ENCODE results near the gene MAP1LC3B2.

MAP1LC3B2 gene

DNA sequence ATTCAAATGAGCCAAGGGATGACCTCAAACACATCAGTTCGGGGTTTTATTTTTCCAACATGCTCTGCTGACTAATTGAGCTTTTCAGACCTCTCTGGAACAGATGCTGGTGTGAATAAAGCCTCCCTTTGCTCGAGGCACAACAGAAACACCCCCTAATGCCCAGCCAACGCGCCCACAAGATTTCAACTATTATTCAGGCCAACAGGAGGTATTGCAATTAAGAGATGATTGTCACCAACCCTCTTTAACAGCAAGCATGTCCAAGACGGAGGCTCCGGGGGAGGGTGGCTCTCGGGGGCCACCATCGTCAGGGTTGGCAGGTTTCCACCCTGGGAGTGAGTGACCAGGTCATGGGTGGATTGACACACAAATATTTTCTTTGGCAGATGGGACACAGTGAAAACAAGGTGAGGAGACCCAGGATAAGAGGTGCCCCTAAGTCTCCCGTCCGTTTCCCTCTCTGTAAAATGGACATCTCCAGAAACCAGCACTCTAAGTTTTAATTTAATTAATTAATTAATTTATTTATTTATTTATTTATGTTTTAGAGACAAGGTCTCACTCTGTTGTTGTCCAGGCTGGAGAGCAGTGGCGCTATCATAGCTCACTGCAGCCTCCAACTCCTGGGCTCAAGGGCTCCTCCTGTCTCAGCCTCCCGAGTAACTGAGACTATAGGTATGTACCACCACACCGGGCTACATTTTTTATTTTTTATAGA, 56.1 kb downstream of the MAP1LC3B2 start:
- no peak for DNase-seq (ENCODE audit: low spot score)

DNA sequence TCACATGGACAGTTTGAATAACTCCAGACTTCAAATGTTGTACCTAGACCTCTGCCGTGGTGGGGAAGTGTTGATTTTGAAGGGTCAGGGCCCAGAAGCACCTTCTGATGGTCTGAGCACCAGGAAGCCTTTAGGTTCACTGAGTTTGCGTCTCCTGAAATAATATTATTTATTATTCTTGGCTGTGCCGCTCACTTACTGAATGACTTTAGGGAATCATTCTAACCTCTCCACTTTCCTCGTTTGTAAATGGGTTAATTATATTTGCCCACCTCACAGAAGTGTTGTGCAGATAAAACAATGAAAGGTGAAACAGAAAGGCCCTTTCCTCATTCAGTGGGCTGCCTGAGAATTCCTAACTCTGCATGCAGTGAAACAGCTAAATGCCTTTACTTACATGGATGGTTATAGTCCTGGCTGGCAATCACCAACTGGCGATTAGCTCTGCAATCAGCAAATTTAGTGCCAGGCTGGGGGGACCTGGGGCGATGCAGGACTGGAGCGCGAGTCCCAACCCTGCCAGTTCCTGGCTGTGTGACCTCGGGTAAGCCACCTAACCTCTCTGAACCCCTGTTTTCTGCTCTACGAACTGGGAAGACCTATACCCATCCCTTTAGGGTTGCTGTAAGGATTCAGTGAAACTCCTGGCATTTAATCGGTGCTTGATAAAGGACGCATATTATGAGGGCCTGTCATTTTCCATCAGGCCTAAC, 57.5 kb downstream of the MAP1LC3B2 start:
- no peak for DNase-seq (ENCODE audit: low spot score)

DNA sequence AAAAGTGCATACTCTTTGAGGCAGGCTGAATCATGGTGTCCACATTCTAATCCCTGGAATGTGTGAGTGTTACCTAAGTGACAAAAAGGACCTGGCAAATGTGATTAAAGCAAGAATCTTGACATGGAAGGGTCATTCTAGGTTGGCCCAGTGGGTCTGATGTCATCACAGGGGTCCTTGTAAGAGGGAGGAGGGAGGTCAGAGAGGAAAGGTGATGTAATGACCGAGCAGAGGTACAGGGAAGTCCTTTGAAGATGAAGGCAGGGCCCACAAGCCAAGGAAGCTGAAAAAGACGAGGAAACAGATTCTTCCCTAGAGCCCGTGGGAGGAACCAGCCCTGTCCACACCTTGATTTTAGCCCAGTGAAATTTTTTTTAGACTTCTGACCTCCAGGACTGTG, 60.1 kb downstream of the MAP1LC3B2 start:
- DNase-seq (ENCODE audit: low spot score), result no peak

DNA sequence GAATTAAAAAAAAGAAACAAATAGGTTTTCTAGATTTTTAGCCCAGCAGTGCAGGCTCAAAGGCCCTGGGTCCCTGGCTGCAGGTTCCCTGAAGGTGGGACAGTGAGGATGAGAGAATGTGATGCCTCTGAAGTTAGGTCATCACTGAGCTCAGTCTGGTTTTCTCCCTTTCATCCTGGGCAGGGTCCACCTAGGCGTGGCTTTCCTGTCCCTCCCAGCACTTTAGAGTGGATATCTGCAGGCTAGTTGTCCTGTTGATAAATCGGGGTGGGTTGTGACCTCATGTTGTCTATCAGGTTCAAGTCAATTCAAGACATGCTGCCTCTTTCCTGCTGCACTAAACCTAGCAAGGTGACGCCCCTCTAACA, 60.9 kb downstream of the MAP1LC3B2 start:
- DNase-seq (ENCODE audit: low spot score), result no peak

DNA sequence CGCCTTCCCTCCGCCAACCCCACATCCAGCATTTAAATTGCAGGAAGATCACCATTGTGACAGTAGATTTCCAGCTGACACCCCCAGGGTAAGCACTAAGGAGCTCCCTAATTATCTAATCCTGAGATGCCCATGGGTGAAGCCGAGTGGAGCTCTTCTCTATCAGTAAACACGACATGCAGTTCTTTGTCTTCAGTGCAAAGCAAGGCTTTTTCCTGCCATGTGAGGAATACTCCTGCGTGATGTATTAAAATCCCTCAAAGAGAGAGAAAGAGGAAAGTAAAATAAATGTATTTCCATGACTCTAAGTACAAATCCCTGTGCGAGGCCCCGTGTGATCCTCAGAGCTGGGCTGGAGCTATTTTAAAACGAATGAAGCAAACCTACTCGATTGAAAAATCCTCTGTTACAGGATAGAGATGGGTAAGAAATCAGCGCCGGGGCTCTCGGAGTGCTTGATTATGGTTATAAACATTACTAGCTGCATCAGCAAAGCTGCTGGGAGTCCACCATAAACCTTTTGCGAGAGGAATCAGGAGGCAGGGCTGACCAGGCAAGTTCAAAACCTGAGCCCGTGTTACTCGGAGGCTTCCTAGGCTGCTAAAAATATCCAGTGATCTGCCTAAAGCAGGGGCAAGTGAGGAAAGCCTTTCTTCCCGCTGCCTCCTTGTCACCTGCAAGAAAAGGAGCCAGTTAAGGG, 61.5 kb downstream of the MAP1LC3B2 start:
- DNase-seq (ENCODE audit: low spot score), result no peak

DNA sequence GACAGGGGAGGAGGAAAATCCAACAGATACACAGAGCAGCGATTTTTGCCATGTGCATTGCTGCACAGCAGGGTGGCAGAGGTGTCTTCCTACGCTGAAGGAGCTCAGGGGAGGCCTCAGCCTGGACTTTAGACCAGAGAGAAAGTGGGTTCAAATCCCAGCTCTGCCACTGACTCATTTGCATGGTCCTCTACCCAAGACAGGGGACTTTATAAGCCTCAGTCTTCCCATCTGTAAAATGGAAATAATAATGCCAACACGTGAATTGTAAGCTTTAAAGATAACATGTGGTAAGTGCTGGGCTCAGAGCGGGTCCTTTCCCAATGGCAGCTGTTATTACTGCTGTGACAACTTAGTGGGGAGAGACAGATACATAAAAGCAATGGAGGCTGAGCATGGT, 62.0 kb downstream of the MAP1LC3B2 start:
- DNase-seq (ENCODE audit: low spot score), result no peak

DNA sequence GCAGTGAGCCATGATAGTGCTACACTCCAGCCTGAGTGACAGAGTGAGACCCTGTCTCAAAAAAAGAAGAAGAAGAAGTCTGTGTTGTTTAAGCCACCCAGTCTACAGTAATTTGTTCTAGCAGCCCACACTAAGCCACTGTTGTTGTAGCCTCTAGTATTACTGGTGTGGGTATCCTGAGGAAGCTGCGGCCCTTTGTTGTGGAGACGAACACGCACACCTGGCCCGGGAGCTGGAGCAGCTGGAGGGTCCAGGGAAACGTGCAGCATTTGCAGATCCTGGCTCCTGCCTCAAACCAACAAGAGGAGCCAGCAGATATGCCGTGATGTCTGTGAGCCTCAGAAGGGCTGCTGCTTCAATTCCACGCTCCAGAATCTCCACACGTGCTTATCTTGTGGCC, 65.3 kb downstream of the MAP1LC3B2 start:
- DNase-seq (ENCODE audit: low spot score), result no peak

DNA sequence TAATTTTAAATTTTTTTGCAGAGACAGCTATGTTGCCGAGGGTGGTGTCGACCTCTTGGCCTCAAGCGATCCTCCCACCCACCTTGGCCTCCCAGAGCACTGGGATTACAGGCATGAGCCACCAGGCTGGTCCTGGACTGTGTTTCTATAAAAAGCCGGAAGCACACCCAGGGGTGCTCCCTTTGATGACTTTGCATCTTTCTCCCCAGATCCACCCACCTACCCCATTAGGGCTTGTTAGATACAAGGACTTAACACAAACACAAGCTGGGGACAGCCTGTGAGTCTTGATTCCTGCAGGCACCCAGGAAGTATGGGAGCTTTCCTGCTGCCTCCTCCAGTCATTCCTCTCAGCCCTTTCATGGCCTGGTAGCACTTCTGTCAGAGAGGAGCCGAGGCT, 67.0 kb downstream of the MAP1LC3B2 start:
- DNase-seq (ENCODE audit: low spot score), result no peak
